ENCODE results near the gene BCKDK. TPM values are rescaled to one million over a fixed set of nuclear protein-coding genes. Genes with fewer than 3 reads are reported as not detected.

Gene BCKDK
- total RNA-seq = 10 to 100 TPM; 18.3 to 61.0 TPM

GRCh38 chr16:31108035-31108793 is at the start of gene BCKDK:
TSS of gene BCKDK (plus strand) at chr16:31108386. CDS start at chr16:31109224, 838 bp downstream.
- no peaks in the 10 kb centered on the region for H3K9me3 Mint-ChIP-seq
- H3K27ac Mint-ChIP-seq = peak within 1 kb of the TSS; percentile 94
- DNase-seq (ENCODE audit: low spot score in 2 of 2) = peak; percentile 76

GRCh38 chr16:31061126-31061812 is 46.9 kb upstream of the BCKDK start:
- no peak overlapping the region for H3K27ac Mint-ChIP-seq
- no peak for DNase-seq (ENCODE audit: low spot score in 2 of 2)
- peaks cover 20% of the 10 kb centered on the region in 2 donors for H3K36me3 Mint-ChIP-seq

More at GRCh38 chr16:31108035-31108793, at the start of gene BCKDK:
- peak; percentile 76 to 84 for ATAC-seq
- H3K36me3 Mint-ChIP-seq = peaks cover 0 to 14% of the 10 kb centered on the region in 2 donors

GRCh38 chr16:31061813-31062440 is 46.3 kb upstream of the BCKDK start:
- Mint-ChIP-seq H3K27ac (no peak overlapping the region), H3K36me3 (peaks cover 20 to 21% of the 10 kb centered on the region in 2 donors), H3K9me3 (no peaks in the 10 kb centered on the region)
- no peak for DNase-seq (ENCODE audit: low spot score in 2 of 2)
- ATAC-seq = no peak

More at GRCh38 chr16:31061126-31061812, 46.9 kb upstream of the BCKDK start:
- no peak for ATAC-seq
- no peaks in the 10 kb centered on the region for H3K9me3 Mint-ChIP-seq

- DNase-seq (ENCODE audit: low spot score in 2 of 2) (no peak), ATAC-seq (no peak)
- Mint-ChIP-seq H3K27ac (peak overlapping the region in 1 of 2 donors; percentile 44), H3K9me3 (no peaks in the 10 kb centered on the region), H3K36me3 (peaks cover 20 to 21% of the 10 kb centered on the region in 2 donors)
Measured at GRCh38 chr16:31063495-31063842, 44.7 kb upstream of the BCKDK start.

- DNase-seq (ENCODE audit: low spot score in 2 of 2) (no peak), ATAC-seq (peak; percentile 27 to 66)
- H3K9me3 Mint-ChIP-seq = no peaks in the 10 kb centered on the region
- H3K27ac Mint-ChIP-seq = peak overlapping the region; percentile 64 to 90
- H3K36me3 Mint-ChIP-seq = peaks cover 20 to 21% of the 10 kb centered on the region in 2 donors
Measured at GRCh38 chr16:31063843-31064611, 44.2 kb upstream of the BCKDK start.

GRCh38 chr16:31064882-31065461 is 43.2 kb upstream of the BCKDK start:
- ATAC-seq = peak; percentile 37 to 46

GRCh38 chr16:31067342-31067741 is 40.8 kb upstream of the BCKDK start:
- Mint-ChIP-seq H3K36me3 (peaks cover 19 to 27% of the 10 kb centered on the region in 2 donors), H3K27ac (no peak overlapping the region), H3K9me3 (no peaks in the 10 kb centered on the region)
- no peak for DNase-seq (ENCODE audit: low spot score in 2 of 2)
- no peak for ATAC-seq

More at GRCh38 chr16:31064882-31065461, 43.2 kb upstream of the BCKDK start:
- peaks cover 20 to 21% of the 10 kb centered on the region in 2 donors for H3K36me3 Mint-ChIP-seq
- DNase-seq (ENCODE audit: low spot score in 2 of 2) = no peak
- no peaks in the 10 kb centered on the region for H3K9me3 Mint-ChIP-seq
- peak overlapping the region; percentile 64 to 90 for H3K27ac Mint-ChIP-seq

- DNase-seq (ENCODE audit: low spot score in 2 of 2) = no peak
- Mint-ChIP-seq H3K36me3 (peaks cover 22 to 25% of the 10 kb centered on the region in 2 donors), H3K9me3 (no peaks in the 10 kb centered on the region), H3K27ac (peak overlapping the region; percentile 99)
- ATAC-seq = no peak
Measured at GRCh38 chr16:31071861-31072260, 36.3 kb upstream of the BCKDK start.

GRCh38 chr16:31072540-31073141 is 35.5 kb upstream of the BCKDK start:
- Mint-ChIP-seq H3K36me3 (peaks cover 22 to 27% of the 10 kb centered on the region in 2 donors), H3K9me3 (no peaks in the 10 kb centered on the region), H3K27ac (peak overlapping the region; percentile 99)
- DNase-seq (ENCODE audit: low spot score in 2 of 2) (peak in 1 of 2 donors; percentile 35), ATAC-seq (no peak)

- Mint-ChIP-seq H3K36me3 (peaks cover 28 to 34% of the 10 kb centered on the region in 2 donors), H3K27ac (peak overlapping the region; percentile 99), H3K9me3 (no peaks in the 10 kb centered on the region)
- ATAC-seq (peak; percentile 49 to 75), DNase-seq (ENCODE audit: low spot score in 2 of 2) (peak; percentile 80 to 88)
Measured at GRCh38 chr16:31073142-31073969, 34.8 kb upstream of the BCKDK start.

GRCh38 chr16:31073970-31074813 is 34.0 kb upstream of the BCKDK start, which contains the start of the genes ZNF646 and ZNF668:
TSS of gene ZNF646 (plus strand) at chr16:31074422. CDS start at chr16:31076325, 1,903 bp downstream.
TSS of gene ZNF668 (minus strand) at chr16:31074240. CDS start at chr16:31064459, 9,781 bp downstream.
- peak; percentile 94 to 97 for DNase-seq (ENCODE audit: low spot score in 2 of 2)
- H3K9me3 Mint-ChIP-seq = no peaks in the 10 kb centered on the region
- H3K27ac Mint-ChIP-seq = peak within 1 kb of the TSS; percentile 99
- H3K36me3 Mint-ChIP-seq = peaks cover 28 to 34% of the 10 kb centered on the region in 2 donors
- peak; percentile 82 to 84 for ATAC-seq

- peak overlapping the region; percentile 98 to 99 for H3K27ac Mint-ChIP-seq
- H3K36me3 Mint-ChIP-seq = peaks cover 28 to 34% of the 10 kb centered on the region in 2 donors
- H3K9me3 Mint-ChIP-seq = no peaks in the 10 kb centered on the region
- no peak for DNase-seq (ENCODE audit: low spot score in 2 of 2)
- ATAC-seq = no peak
Measured at GRCh38 chr16:31074814-31075183, 33.4 kb upstream of the BCKDK start.

- H3K9me3 Mint-ChIP-seq = no peaks in the 10 kb centered on the region
- peak overlapping the region; percentile 87 to 99 for H3K27ac Mint-ChIP-seq
Measured at GRCh38 chr16:31076319-31076718, 31.9 kb upstream of the BCKDK start.

GRCh38 chr16:31077024-31077423 is 31.2 kb upstream of the BCKDK start:
- Mint-ChIP-seq H3K9me3 (no peaks in the 10 kb centered on the region), H3K27ac (no peak overlapping the region), H3K36me3 (peaks cover 25 to 32% of the 10 kb centered on the region in 2 donors)
- no peak for ATAC-seq
- DNase-seq (ENCODE audit: low spot score in 2 of 2) = no peak

More at GRCh38 chr16:31076319-31076718, 31.9 kb upstream of the BCKDK start:
- no peak for ATAC-seq
- peaks cover 28 to 34% of the 10 kb centered on the region in 2 donors for H3K36me3 Mint-ChIP-seq
- no peak for DNase-seq (ENCODE audit: low spot score in 2 of 2)
